SHP77 (cell line): ENCODE measurements around the gene ARL6IP6.
"Not testable (repeated sequence)": the region's sequence is repeated elsewhere in the genome, so short reads cannot be mapped to it uniquely, and the experiment has no call there.

Experiments
- DNase-seq, 2 experiments: peaks; one replicate each; lab custom pipeline; 2025; lab: John Stamatoyannopoulos, UW

Gene ARL6IP6

GRCh38 chr2:152722639-152723038, 4.2 kb downstream of the ARL6IP6 start:
- not testable (repeated sequence) for DNase-seq

- no peak for DNase-seq
Observed at GRCh38 chr2:152723918-152724317, 5.5 kb downstream of the ARL6IP6 start.

GRCh38 chr2:152729844-152730243, 11.4 kb downstream of the ARL6IP6 start:
- no peak for DNase-seq

- DNase-seq = no peak
Observed at GRCh38 chr2:152730591-152731333, 12.3 kb downstream of the ARL6IP6 start.

GRCh38 chr2:152737509-152737908, 19.1 kb downstream of the ARL6IP6 start:
- DNase-seq = not testable (repeated sequence)

DNA sequence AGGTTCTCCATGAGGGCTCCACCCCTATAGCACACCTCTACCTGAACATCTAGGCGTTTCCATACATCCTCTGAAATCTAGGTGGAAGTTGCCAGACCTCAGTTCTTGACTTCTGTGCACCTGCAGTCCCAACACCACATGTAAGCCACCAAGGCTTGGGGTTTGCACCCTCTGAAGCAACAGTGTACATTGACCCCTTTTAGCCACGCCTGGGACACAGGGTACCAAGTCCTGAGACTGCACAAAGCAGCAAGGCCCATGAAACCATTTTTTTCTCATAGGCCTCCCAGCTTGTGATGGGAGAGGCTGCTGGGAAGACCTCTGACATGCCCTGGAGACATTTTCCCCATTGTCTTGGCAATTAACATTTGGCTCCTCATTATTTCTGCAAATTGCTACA, 20.0 kb downstream of the ARL6IP6 start:
- no peak for DNase-seq

- not testable (repeated sequence) for DNase-seq
Observed at GRCh38 chr2:152739705-152740104, 21.3 kb downstream of the ARL6IP6 start.

GRCh38 chr2:152740743-152741328, 22.4 kb downstream of the ARL6IP6 start:
- DNase-seq = peak; percentile 1 to 7

- DNase-seq = no peak
Observed at GRCh38 chr2:152743002-152743401, 24.6 kb downstream of the ARL6IP6 start.

DNA sequence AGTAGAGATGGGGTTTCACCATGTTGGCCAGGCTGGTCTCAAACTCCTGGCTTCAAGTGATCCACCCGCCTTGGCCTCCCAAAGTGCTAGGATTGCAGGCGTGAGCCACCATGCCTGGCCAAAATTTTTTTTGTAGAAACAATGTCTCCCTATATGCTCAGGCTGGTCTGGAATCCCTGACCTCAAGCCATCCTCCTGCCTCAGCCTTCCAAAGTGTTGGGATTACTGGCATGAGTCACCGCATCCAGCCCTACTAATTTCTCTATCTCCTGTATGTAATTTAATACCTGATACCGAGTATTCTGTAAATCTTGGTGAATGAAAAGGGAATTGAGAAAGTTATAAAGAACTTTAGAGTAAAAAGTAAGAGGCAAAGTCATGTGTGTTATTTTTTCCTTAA, 29.3 kb downstream of the ARL6IP6 start:
- not testable (repeated sequence) for DNase-seq

DNA sequence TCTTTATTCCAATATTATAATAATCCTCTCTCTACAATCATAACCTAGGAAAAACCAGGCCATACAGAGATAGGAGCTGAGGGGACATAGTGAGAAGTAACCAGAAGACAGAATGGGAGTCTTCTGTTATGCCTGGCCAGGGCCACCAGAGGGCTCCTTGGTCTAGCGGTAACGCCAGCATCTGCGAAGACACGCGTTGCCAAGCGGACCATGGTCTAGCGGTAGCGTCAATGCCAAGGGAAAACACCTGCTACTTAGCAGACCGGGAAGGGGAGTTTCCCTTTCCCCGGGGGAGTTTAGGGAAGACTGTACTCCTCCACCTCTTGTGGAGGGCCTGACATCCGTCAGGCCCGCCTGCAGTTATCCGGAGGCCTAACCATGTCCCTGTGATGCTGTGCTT, 36.6 kb downstream of the ARL6IP6 start:
- DNase-seq = peak; percentile 1 to 26

- DNase-seq = no peak
Observed at GRCh38 chr2:152759290-152760072, 41.1 kb downstream of the ARL6IP6 start.

DNA sequence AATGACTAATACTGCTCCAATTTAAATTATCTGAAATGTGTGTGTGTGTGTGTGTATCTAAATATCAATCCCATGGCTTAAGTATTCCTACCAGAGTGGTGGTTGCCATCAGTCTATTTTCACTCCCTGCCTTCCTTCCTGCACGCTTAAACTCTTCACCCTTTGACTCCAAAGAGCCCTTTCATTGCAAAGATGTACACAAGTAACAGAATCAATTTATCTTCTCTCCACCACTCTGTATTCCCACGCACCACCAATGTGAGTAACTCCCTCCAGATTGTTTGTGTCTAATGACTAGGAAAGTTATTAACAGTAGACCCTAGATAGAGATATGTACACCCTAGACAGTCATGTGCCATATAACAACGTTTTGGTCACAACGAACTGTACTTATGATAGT, 42.8 kb downstream of the ARL6IP6 start:
- DNase-seq = no peak

GRCh38 chr2:152762202-152762601, 43.8 kb downstream of the ARL6IP6 start:
- DNase-seq = no peak

DNA sequence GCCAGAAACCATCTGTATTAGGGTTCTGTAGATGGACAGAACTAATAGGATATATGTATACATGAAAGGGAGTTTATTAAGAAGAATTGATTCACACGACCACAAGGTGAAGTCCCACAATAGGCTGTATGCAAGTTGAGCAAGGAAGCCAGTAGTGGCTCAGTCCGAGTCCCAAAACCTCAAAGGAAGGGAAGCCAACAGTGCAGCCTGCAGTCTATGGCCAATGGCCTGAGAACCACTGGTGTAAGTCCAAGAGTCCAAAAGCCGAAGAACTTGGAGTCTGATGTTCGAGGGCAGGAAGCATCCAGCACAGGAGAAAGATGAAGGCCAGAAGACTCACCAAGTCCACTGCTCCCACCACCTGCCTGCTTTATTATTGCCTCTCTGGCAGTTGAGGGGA, 44.8 kb downstream of the ARL6IP6 start:
- DNase-seq = not testable (repeated sequence)

- DNase-seq = no peak
Observed at GRCh38 chr2:152763651-152764050, 45.2 kb downstream of the ARL6IP6 start.

DNA sequence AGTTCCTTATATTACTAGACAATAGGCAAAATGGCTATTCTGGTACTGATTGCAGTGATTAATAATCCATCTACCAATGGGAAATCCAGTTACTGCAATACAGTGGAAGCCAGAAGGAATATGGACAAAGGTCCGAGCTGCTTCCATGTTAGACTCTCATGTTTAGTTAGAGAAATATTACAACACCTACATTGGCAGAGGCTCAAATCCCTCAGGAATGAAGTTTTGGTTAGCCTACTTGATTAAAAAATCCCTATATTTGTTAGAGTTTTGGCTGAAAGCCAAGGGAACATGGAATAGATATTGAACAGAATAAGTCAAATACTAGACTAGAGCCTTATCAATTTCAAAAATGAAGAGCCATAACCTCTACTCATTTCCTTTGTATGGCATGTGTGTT, 48.5 kb downstream of the ARL6IP6 start:
- DNase-seq = no peak

GRCh38 chr2:152781175-152781574, 62.8 kb downstream of the ARL6IP6 start:
- peak in 1 of 2 experiments; percentile 1 for DNase-seq

- no peak for DNase-seq
Observed at GRCh38 chr2:152782171-152782570, 63.8 kb downstream of the ARL6IP6 start.

DNA sequence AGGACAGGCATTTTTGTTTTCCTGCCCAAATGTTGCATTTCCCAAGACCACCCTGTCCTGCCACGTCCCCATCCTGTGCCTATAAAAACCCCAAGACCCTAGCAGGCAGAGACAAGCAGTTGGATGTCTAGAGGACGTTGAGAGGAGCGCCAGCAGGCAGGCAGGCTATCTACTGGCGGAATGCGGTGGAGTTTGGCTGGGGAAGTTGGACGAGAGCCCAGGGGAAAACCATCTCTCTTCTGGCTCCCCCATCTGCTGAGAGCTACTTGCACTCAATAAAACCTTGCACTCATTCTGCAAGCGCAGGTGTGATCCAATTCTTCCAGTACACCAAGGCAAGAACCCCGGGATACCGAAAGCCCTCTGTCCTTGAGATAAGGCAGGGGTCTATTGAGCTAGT, 72.5 kb downstream of the ARL6IP6 start:
- DNase-seq = no peak

DNA sequence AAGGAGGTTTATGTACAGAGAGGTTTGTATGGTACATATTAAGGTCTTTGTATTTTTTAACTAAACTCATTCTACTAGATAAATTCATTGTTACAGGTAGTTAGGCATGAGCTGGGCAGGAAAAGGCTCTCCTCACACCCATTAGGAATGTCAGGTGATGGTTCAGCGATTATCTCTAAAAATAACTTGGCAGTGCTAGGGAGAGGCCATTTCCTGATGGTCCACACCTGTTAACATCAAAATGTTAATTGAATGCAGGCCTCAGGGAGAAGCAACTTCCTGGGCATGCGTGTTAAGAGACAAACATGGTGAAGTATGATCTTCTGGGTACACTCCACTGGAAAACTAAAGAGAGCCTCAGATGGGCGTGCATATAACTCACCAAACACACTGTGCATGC, 73.6 kb downstream of the ARL6IP6 start:
- DNase-seq = no peak

- DNase-seq = no peak
Observed at GRCh38 chr2:152792974-152793373, 74.6 kb downstream of the ARL6IP6 start.

DNA sequence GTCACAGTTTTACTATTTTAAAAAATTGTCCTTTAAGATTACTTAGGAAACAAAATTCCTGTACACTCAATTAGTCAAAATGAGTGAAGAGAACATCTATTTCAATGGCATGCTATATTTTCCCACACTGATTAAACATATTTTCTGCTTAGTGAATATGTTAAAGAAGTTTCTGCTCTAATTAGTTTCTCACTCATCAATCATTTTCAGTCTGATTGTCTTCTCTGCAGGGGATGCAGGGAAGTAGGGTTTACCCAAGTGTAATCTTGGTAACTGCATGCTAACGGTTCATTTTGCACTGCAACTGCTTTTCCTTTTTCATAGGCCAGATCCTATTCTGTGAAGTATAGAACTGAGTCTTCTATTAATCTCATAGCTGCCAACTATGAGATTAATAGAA, 78.5 kb downstream of the ARL6IP6 start:
- DNase-seq = no peak
